ENCODE data around the gene NFATC2.

DNA sequence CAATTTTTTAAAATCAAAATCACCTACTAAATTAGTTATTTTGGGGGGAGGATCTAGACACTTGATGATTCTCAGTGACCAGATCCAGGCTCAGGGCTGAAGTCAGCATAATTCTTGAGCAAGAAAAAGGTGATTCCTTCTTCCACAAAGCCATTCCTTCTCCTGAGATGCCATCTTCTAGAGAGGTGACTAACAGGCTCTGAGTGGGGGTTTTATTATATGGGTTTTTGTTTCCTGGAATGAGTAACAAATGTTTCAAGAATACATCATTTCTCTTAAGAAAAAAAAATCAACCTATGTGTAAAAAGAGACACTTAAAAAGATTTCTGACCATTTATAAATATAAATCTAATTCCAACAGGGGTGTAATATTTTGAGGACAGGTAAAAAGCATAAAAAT, 154.3 kb downstream of the NFATC2 start:
- TF ChIP-seq EZH2 (IDR thresholded peaks at IDR 0.05; ENCODE audit: borderline replicate concordance, insufficient read depth, low read length, poor library complexity, severe bottlenecking), result no peak
- TF ChIP-seq, protein P1, sequence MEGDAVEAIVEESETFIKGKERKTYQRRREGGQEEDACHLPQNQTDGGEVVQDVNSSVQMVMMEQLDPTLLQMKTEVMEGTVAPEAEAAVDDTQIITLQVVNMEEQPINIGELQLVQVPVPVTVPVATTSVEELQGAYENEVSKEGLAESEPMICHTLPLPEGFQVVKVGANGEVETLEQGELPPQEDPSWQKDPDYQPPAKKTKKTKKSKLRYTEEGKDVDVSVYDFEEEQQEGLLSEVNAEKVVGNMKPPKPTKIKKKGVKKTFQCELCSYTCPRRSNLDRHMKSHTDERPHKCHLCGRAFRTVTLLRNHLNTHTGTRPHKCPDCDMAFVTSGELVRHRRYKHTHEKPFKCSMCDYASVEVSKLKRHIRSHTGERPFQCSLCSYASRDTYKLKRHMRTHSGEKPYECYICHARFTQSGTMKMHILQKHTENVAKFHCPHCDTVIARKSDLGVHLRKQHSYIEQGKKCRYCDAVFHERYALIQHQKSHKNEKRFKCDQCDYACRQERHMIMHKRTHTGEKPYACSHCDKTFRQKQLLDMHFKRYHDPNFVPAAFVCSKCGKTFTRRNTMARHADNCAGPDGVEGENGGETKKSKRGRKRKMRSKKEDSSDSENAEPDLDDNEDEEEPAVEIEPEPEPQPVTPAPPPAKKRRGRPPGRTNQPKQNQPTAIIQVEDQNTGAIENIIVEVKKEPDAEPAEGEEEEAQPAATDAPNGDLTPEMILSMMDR (IDR thresholded peaks at IDR 0.05; ENCODE audit: poor library complexity, severe bottlenecking), result no peak
- TF ChIP-seq MXI1 (conservative IDR thresholded peaks at IDR 0.05; ENCODE audit: poor library complexity, severe bottlenecking), result no peak
- no peak for TF ChIP-seq EP300 (conservative IDR thresholded peaks at IDR 0.05; ENCODE audit: poor library complexity, severe bottlenecking)
- TF ChIP-seq POLR2AphosphoS5 (IDR thresholded peaks at IDR 0.05), result no peak
- no peak for TF ChIP-seq SMC3 (conservative IDR thresholded peaks at IDR 0.05; ENCODE audit: poor library complexity)
